ENCODE measurements around the gene HECTD1.
"Not testable (repeated sequence)": the region's sequence is repeated elsewhere in the genome, so short reads cannot be mapped to it uniquely, and the experiment has no call there.

Gene HECTD1

GRCh38 chr14:31095817-31096216, 111.8 kb downstream of the HECTD1 start:
- not testable (repeated sequence) for DNase-seq (ENCODE audit: low read depth in 1 of 2, low spot score in 1 of 2)

- DNase-seq (ENCODE audit: low read depth in 1 of 2, low spot score in 1 of 2) = not testable (repeated sequence)
Measured at GRCh38 chr14:31093884-31094839, 113.4 kb downstream of the HECTD1 start.

GRCh38 chr14:31092160-31092708, 115.4 kb downstream of the HECTD1 start:
- no peak for DNase-seq (ENCODE audit: low read depth in 1 of 2, low spot score in 1 of 2)

GRCh38 chr14:31090883-31091764, 116.5 kb downstream of the HECTD1 start:
- DNase-seq (ENCODE audit: low read depth in 1 of 2, low spot score in 1 of 2) = no peak

GRCh38 chr14:31086466-31086865, 121.1 kb downstream of the HECTD1 start:
- DNase-seq (ENCODE audit: low read depth in 1 of 2, low spot score in 1 of 2) = not testable (repeated sequence)

- DNase-seq (ENCODE audit: low read depth in 1 of 2, low spot score in 1 of 2) = no peak
Measured at GRCh38 chr14:31085027-31085426, 122.6 kb downstream of the HECTD1 start.

- DNase-seq (ENCODE audit: low read depth in 1 of 2, low spot score in 1 of 2) = no peak
Measured at GRCh38 chr14:31084385-31084784, 123.2 kb downstream of the HECTD1 start.

- DNase-seq (ENCODE audit: low read depth in 1 of 2, low spot score in 1 of 2) = no peak
Measured at GRCh38 chr14:31083781-31084180, 123.8 kb downstream of the HECTD1 start.

- no peak for DNase-seq (ENCODE audit: low read depth in 1 of 2, low spot score in 1 of 2)
Measured at GRCh38 chr14:31080484-31080883, 127.1 kb downstream of the HECTD1 start.

- no peak for DNase-seq (ENCODE audit: low read depth in 1 of 2, low spot score in 1 of 2)
Measured at GRCh38 chr14:31080056-31080455, 127.5 kb downstream of the HECTD1 start.

- no peak for DNase-seq (ENCODE audit: low read depth in 1 of 2, low spot score in 1 of 2)
Measured at GRCh38 chr14:31078766-31079165, 128.8 kb downstream of the HECTD1 start.

GRCh38 chr14:31075144-31075543, 132.4 kb downstream of the HECTD1 start:
- no peak for DNase-seq (ENCODE audit: low read depth in 1 of 2, low spot score in 1 of 2)

GRCh38 chr14:31071151-31071550, 136.4 kb downstream of the HECTD1 start:
- DNase-seq (ENCODE audit: low read depth in 1 of 2, low spot score in 1 of 2) = no peak

GRCh38 chr14:31070431-31070830, 137.2 kb downstream of the HECTD1 start:
- DNase-seq (ENCODE audit: low read depth in 1 of 2, low spot score in 1 of 2) = no peak

- DNase-seq (ENCODE audit: low read depth in 1 of 2, low spot score in 1 of 2) = no peak
Measured at GRCh38 chr14:31069343-31069742, 138.2 kb downstream of the HECTD1 start.

GRCh38 chr14:31068235-31068634, 139.4 kb downstream of the HECTD1 start:
- no peak for DNase-seq (ENCODE audit: low read depth in 1 of 2, low spot score in 1 of 2)

GRCh38 chr14:31062908-31063307, 144.7 kb downstream of the HECTD1 start:
- not testable (repeated sequence) for DNase-seq (ENCODE audit: low read depth in 1 of 2, low spot score in 1 of 2)

GRCh38 chr14:31060253-31060875, 147.2 kb downstream of the HECTD1 start:
- no peak for DNase-seq (ENCODE audit: low read depth in 1 of 2, low spot score in 1 of 2)

- DNase-seq (ENCODE audit: low read depth in 1 of 2, low spot score in 1 of 2) = no peak
Measured at GRCh38 chr14:31059152-31059924, 148.3 kb downstream of the HECTD1 start.

- no peak for DNase-seq (ENCODE audit: low read depth in 1 of 2, low spot score in 1 of 2)
Measured at GRCh38 chr14:31057701-31058364, 149.8 kb downstream of the HECTD1 start.

Data from activated T-helper 1 cell treated with anti-CD3 and anti-CD28 coated beads, Interleukin-2, amount 50 U/mL, for 16 hours (primary cell).